Neural cell (in vitro differentiated cells): ENCODE measurements around the gene LPIN1. TPM values are rescaled to one million over a fixed set of nuclear protein-coding genes. Genes with fewer than 3 reads are reported as not detected.

Experiments
- H2AFZ ChIP-seq: fragments of 200-600, 300-800 bp; sonication (generic), shearing (Covaris generic); 2 replicates; pipeline ENCODE4 v1.6.0; 2014; ENCODE audit warnings: low read depth, mild to moderate bottlenecking, antibody characterized with exemption, low read length, moderate library complexity
- H3F3A ChIP-seq: fragments of 200-600 bp; shearing (Covaris generic); 2 replicates; pipeline ENCODE4 v1.6.1; 2016; ENCODE audit warnings: mild to moderate bottlenecking, moderate library complexity, mixed read lengths, antibody characterized with exemption, low read length; ENCODE audit not compliant: insufficient read depth, poor library complexity, severe bottlenecking
- H3K27ac ChIP-seq: fragments of 200-600, 300-800 bp; sonication (generic), shearing (Covaris generic); 2 replicates; pipeline ENCODE4 v1.5.1; 2014; ENCODE audit warnings: mild to moderate bottlenecking, low read length, moderate library complexity
- H3K27me3 ChIP-seq: fragments of 300-800, 200-600 bp; sonication (generic), shearing (Covaris generic); 2 replicates; pipeline ENCODE4 v1.6.0; 2014; ENCODE audit warnings: mild to moderate bottlenecking, low read depth, low read length, moderate library complexity; ENCODE audit not compliant: insufficient read depth
- H3K36me3 ChIP-seq: fragments of 300-800, 200-600 bp; sonication (generic), shearing (Covaris generic); 2 replicates; pipeline ENCODE4 v1.5.1; 2014; ENCODE audit warnings: mild to moderate bottlenecking, antibody characterized with exemption, low read length, moderate library complexity; ENCODE audit not compliant: insufficient read depth
- H3K4me2 ChIP-seq: fragments of 300-800, 200-600 bp; sonication (generic), shearing (Covaris generic); 2 replicates; pipeline ENCODE4 v1.6.0; 2014; ENCODE audit warnings: mild to moderate bottlenecking, low read length
- H3K4me3 ChIP-seq: fragments of 300-800, 200-600 bp; sonication (generic), shearing (Covaris generic); 2 replicates; pipeline ENCODE4 v1.5.1; 2014; ENCODE audit warnings: mild to moderate bottlenecking, low read length, moderate library complexity
- H3K79me2 ChIP-seq: fragments of 200-600 bp; shearing (Covaris generic); replicated peaks from 2 replicates; pipeline ENCODE4 v1.6.0; 2014; ENCODE audit warnings: mild to moderate bottlenecking, low read length, moderate library complexity; ENCODE audit not compliant: insufficient read depth
- H3K9ac ChIP-seq: fragments of 300-800, 200-600 bp; sonication (generic), shearing (Covaris generic); 2 replicates; pipeline ENCODE4 v1.6.1; 2016; ENCODE audit warnings: mild to moderate bottlenecking, low read length, mixed read lengths
- H3K9me2 ChIP-seq: fragments of 200-600 bp; shearing (Covaris generic); 2 replicates; pipeline ENCODE4 v1.6.1; 2016; ENCODE audit warnings: mild to moderate bottlenecking, low read length, mixed read lengths; ENCODE audit not compliant: insufficient read depth
- H3K9me3 ChIP-seq: fragments of 200-600, 300-800 bp; sonication (generic), shearing (Covaris generic); 2 replicates; pipeline ENCODE4 v1.6.1; 2016; ENCODE audit warnings: mild to moderate bottlenecking, mixed run types, low read length, moderate library complexity, mixed read lengths
- H4K20me1 ChIP-seq: fragments of 200-600 bp; shearing (Covaris generic); 2 replicates; pipeline ENCODE4 v1.6.1; 2016; ENCODE audit warnings: mild to moderate bottlenecking, mixed run types; ENCODE audit not compliant: insufficient read depth
- EP300 ChIP-seq: fragments of 450-650 bp; conservative IDR thresholded peaks from 2 replicates; pipeline ENCODE4 v1.6.1; 2014; ENCODE audit warnings: antibody characterized with exemption, mild to moderate bottlenecking, moderate library complexity; ENCODE audit not compliant: poor library complexity, severe bottlenecking
- EZH2 ChIP-seq: fragments of 200-600, 300-800 bp; shearing (Covaris generic), sonication (generic); IDR thresholded peaks from 2 replicates; pipeline ENCODE4 v1.6.1; 2014; ENCODE audit warnings: antibody characterized with exemption, low read length, borderline replicate concordance, mild to moderate bottlenecking; ENCODE audit not compliant: insufficient read depth, poor library complexity, severe bottlenecking
- MXI1 ChIP-seq: fragments of 450-650 bp; conservative IDR thresholded peaks from 2 replicates; pipeline ENCODE4 v1.6.1; 2014; ENCODE audit warnings: antibody characterized with exemption, mild to moderate bottlenecking; ENCODE audit not compliant: poor library complexity, severe bottlenecking
- POLR2AphosphoS5 ChIP-seq: IDR thresholded peaks from 2 replicates; pipeline ENCODE4 v1.6.1; 2012
- RAD21 ChIP-seq: fragments of 450-650 bp; conservative IDR thresholded peaks from 2 replicates; pipeline ENCODE4 v1.6.1; 2014; ENCODE audit warnings: antibody characterized with exemption, mild to moderate bottlenecking, moderate library complexity
- REST ChIP-seq: IDR thresholded peaks from 2 replicates; pipeline ENCODE4 v1.6.1; 2012; ENCODE audit warnings: borderline replicate concordance
- SMC3 ChIP-seq: fragments of 450-650 bp; conservative IDR thresholded peaks from 2 replicates; pipeline ENCODE4 v1.6.1; 2014; ENCODE audit warnings: antibody characterized with exemption, mild to moderate bottlenecking, moderate library complexity; ENCODE audit not compliant: poor library complexity
- TAF1 ChIP-seq: IDR thresholded peaks from 2 replicates; pipeline ENCODE4 v1.6.1; 2012; ENCODE audit warnings: low read depth
- polyA plus RNA-seq: library from polyadenylated mRNA; depleted of rRNA; stranded (reverse); fragments of >200 nt; gene quantifications from 2 replicates; pipeline ENCODE4 v1.2.3, GENCODE V29; 2014
- TF ChIP-seq, protein P1 (sequence below): fragments of 450-650 bp; IDR thresholded peaks from 2 replicates; pipeline ENCODE4 v1.5.1; 2014; ENCODE audit warnings: antibody characterized with exemption, mild to moderate bottlenecking, moderate library complexity; ENCODE audit not compliant: poor library complexity, severe bottlenecking

LPIN1 gene
- polyA plus RNA-seq, 1 donor from 2014 or later: 47.5 TPM

- Histone ChIP-seq H3K9me3 (no peaks in the 10 kb centered on the region), H3K36me3 (no peaks in the 10 kb centered on the region), H3K4me2 (no peak overlapping the region), H3K27ac (no peak overlapping the region), H3K9ac (no peak overlapping the region), H3F3A (no peaks in the 10 kb centered on the region), H3K9me2 (no peaks in the 10 kb centered on the region), H3K79me2 (no peaks in the 10 kb centered on the region), H3K27me3 (no peaks in the 10 kb centered on the region), H4K20me1 (no peaks in the 10 kb centered on the region), H3K4me3 (no peak overlapping the region), H2AFZ (no peak overlapping the region)
- no peak for TF ChIP-seq RAD21
- TF ChIP-seq REST: no peak
Observed at GRCh38 chr2:11715987-11716652, 30.3 kb upstream of the LPIN1 start.

DNA sequence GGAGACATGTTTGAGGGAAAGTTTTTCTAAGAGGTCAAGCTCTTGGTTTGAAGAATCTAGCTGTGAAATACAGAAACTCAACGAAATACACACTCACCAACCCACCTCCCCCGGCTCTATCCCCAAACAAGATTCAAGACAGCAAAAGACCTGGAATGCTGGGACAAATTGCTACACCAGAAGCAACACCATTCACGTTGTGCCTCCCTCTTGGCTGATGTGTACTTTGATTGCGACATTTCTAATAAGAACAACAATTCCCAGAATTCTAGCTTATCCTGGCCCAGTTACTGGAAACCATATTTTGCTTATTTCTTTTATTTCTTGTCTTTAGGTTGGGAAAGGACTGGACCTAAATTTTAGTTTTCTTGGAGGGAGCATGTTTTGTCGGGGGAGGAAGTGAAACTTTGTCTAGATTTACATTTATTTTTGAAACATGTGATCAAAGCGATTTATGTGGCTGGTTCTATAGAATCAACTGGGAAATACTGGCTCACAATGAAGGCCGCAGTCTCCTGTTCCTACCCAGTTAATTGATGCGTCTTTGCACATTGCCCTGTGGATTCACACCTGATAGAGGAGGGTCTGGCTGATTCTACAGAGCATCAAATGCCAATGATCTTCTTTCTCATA, 29.6 kb upstream of the LPIN1 start:
- H3K9me2 ChIP-seq: no peaks in the 10 kb centered on the region
- no peak overlapping the region for H3K9ac ChIP-seq

More for the DNA sequence above, 29.6 kb upstream of the LPIN1 start:
- Histone ChIP-seq H2AFZ (no peak overlapping the region), H3K79me2 (no peaks in the 10 kb centered on the region), H4K20me1 (no peaks in the 10 kb centered on the region), H3K4me2 (no peak overlapping the region), H3K27me3 (no peaks in the 10 kb centered on the region), H3F3A (no peaks in the 10 kb centered on the region), H3K27ac (no peak overlapping the region), H3K4me3 (no peak overlapping the region), H3K36me3 (no peaks in the 10 kb centered on the region), H3K9me3 (no peaks in the 10 kb centered on the region)
- TF ChIP-seq TAF1 (no peak), POLR2AphosphoS5 (no peak), SMC3 (no peak), EP300 (no peak), REST (no peak), MXI1 (no peak), RAD21 (no peak), EZH2 (no peak)
- TF ChIP-seq, protein P1, sequence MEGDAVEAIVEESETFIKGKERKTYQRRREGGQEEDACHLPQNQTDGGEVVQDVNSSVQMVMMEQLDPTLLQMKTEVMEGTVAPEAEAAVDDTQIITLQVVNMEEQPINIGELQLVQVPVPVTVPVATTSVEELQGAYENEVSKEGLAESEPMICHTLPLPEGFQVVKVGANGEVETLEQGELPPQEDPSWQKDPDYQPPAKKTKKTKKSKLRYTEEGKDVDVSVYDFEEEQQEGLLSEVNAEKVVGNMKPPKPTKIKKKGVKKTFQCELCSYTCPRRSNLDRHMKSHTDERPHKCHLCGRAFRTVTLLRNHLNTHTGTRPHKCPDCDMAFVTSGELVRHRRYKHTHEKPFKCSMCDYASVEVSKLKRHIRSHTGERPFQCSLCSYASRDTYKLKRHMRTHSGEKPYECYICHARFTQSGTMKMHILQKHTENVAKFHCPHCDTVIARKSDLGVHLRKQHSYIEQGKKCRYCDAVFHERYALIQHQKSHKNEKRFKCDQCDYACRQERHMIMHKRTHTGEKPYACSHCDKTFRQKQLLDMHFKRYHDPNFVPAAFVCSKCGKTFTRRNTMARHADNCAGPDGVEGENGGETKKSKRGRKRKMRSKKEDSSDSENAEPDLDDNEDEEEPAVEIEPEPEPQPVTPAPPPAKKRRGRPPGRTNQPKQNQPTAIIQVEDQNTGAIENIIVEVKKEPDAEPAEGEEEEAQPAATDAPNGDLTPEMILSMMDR: no peak
